OCI-LY1 (cell line): ENCODE data around the gene MYEOV.

Experiments used
- CTCF ChIP-seq: fragments of 200-600 bp; sonication (generic), shearing (Covaris generic); IDR thresholded peaks from 2 replicates; pipeline ENCODE4 v1.5.1; 2017; ENCODE audit warnings: mild to moderate bottlenecking, antibody characterized with exemption, low read length, moderate library complexity, mixed read lengths
- EZH2 ChIP-seq: fragments of 200-600 bp; sonication (generic), shearing (Covaris generic); IDR thresholded peaks from 2 replicates; pipeline ENCODE4 v1.8.0; 2017; ENCODE audit warnings: borderline replicate concordance, mixed run types, mild to moderate bottlenecking, antibody characterized with exemption, low read length, moderate library complexity, mixed read lengths

- TF ChIP-seq CTCF (no peak), EZH2 (no peak)
These were observed 5.7 kb upstream of the MYEOV start for GRCh38 chr11:69287968-69288882.
